A673 (cell line): ENCODE measurements around the gene SCAANT1. TPM values are rescaled to one million over a fixed set of nuclear protein-coding genes. Genes with fewer than 3 reads are reported as not detected.

Source experiments
- Bru-seq: library from RNA; stranded (reverse); fragments of 400-500 nt; gene quantifications from one replicate; lab custom pipeline; 2021; lab: Mats Ljungman, UMichigan
- BruChase-seq, 2 experiments: library from RNA; stranded (reverse); fragments of 400-500 nt; gene quantifications; one replicate each; lab custom pipeline; 2021; lab: Mats Ljungman, UMichigan
- BruUV-seq: library from RNA; stranded (reverse); fragments of 400-500 nt; replicated peaks from 2 replicates; lab custom pipeline; 2021; lab: Mats Ljungman, UMichigan
- CTCF ChIA-PET: fragments of 300-600 bp; sonication (Branson Sonifier 250); formaldehyde crosslinking; loops from one replicate; lab custom pipeline; 2022; ENCODE audit warnings: antibody characterized with exemption; lab: Charles Lee
- POLR2A ChIA-PET: fragments of 300-600 bp; sonication (Branson Sonifier 250); formaldehyde crosslinking; loops from one replicate; lab custom pipeline; 2022; ENCODE audit warnings: antibody characterized with exemption; ENCODE audit not compliant: low non-redundant PET; lab: Charles Lee
- DNase-seq: peaks from one replicate; pipeline ENCODE4 v3.0.0-alpha.2; 2015; ENCODE audit warnings: low spot score
- H3K27ac ChIP-seq: fragments of 200-600 bp; sonication (generic); 2 replicates; pipeline ENCODE4 v1.5.1; 2016; ENCODE audit warnings: mixed run types, low read depth, mild to moderate bottlenecking, mixed read lengths, antibody characterized with exemption, low read length; ENCODE audit not compliant: poor library complexity, severe bottlenecking
- H3K27me3 ChIP-seq: fragments of 200-600 bp; sonication (generic); replicated peaks from 2 replicates; pipeline ENCODE4 v1.6.1; 2017; ENCODE audit warnings: mixed run types, low read depth, mild to moderate bottlenecking, mixed read lengths, antibody characterized with exemption, low read length; ENCODE audit not compliant: insufficient read depth, poor library complexity
- H3K36me3 ChIP-seq: fragments of 200-600 bp; sonication (generic); 2 replicates; pipeline ENCODE4 v1.6.1; 2016; ENCODE audit warnings: mixed run types, mild to moderate bottlenecking, mixed read lengths, antibody characterized with exemption, low read length; ENCODE audit not compliant: insufficient read depth, poor library complexity, severe bottlenecking
- H3K4me1 ChIP-seq: fragments of 200-600 bp; sonication (generic); 2 replicates; pipeline ENCODE4 v1.6.1; 2017; ENCODE audit warnings: mixed run types, mild to moderate bottlenecking, mixed read lengths, antibody characterized with exemption, low read length; ENCODE audit not compliant: insufficient read depth, poor library complexity, severe bottlenecking
- H3K4me3 ChIP-seq: fragments of 200-600 bp; sonication (generic); 2 replicates; pipeline ENCODE4 v1.5.1; 2016; ENCODE audit warnings: low read depth, mixed run types, mild to moderate bottlenecking, mixed read lengths, low read length; ENCODE audit not compliant: poor library complexity, severe bottlenecking
- H3K9me3 ChIP-seq: fragments of 200-600 bp; sonication (generic); 2 replicates; pipeline ENCODE4 v1.6.1; 2016; ENCODE audit warnings: mixed run types, low read depth, mild to moderate bottlenecking, mixed read lengths, antibody characterized with exemption, low read length; ENCODE audit not compliant: poor library complexity, severe bottlenecking
- EZH2 ChIP-seq: fragments of 200-600 bp; sonication (generic); IDR thresholded peaks from 2 replicates; pipeline ENCODE4 v1.6.1; 2017; ENCODE audit warnings: borderline replicate concordance, low read depth, mild to moderate bottlenecking, mixed read lengths, antibody characterized with exemption, low read length; ENCODE audit not compliant: poor library complexity, severe bottlenecking
- intact Hi-C: fragments of 100-400 bp; cut with micrococcal nuclease; formaldehyde crosslinking; loops from one replicate; pipeline ENCODE4 v1.10.0; 2022; ENCODE audit not compliant: unreplicated experiment
- long read RNA-seq: library from polyadenylated mRNA; stranded (forward); transcript quantifications from one replicate; pipeline ENCODE4 v2.0.0, GENCODE V29; 2022
- total RNA-seq: library from RNA; stranded (reverse); gene quantifications from 2 replicates; pipeline ENCODE4 v1.2.3, GENCODE V29; 2021
- TF ChIP-seq, protein P1 (sequence below): fragments of 300-800, 200-600 bp; sonication (generic); conservative IDR thresholded peaks from 2 replicates; pipeline ENCODE4 v1.5.1; 2017; ENCODE audit warnings: low read depth, mild to moderate bottlenecking, antibody characterized with exemption, low read length, moderate library complexity, mixed read lengths

SCAANT1 gene
- not detected in 2 replicates for total RNA-seq
- Bru-seq, nascent RNA: percentile 31 among the genes with signal in this experiment
- percentile 32 among the genes with signal in this experiment for BruChase-seq, experiment 1, labeled RNA remaining after a 2-hour chase
- BruChase-seq, experiment 2, labeled RNA remaining after a 6-hour chase: not detected
- long read RNA-seq: 0 reads

GRCh38 chr3:63911873-63912767 lies at the start of gene SCAANT1:
TSS of gene SCAANT1 (minus strand) at chr3:63912383.
- Histone ChIP-seq H3K36me3 (no peaks in the 10 kb centered on the region), H3K27me3 (no peaks in the 10 kb centered on the region), H3K27ac (peak within 1 kb of the TSS; percentile 80), H3K4me3 (peak within 1 kb of the TSS; percentile 64), H3K9me3 (no peaks in the 10 kb centered on the region), H3K4me1 (no peaks in the 10 kb centered on the region)
- intact Hi-C loops: no loop called here
- no peak for TF ChIP-seq EZH2
- TF ChIP-seq, protein P1, sequence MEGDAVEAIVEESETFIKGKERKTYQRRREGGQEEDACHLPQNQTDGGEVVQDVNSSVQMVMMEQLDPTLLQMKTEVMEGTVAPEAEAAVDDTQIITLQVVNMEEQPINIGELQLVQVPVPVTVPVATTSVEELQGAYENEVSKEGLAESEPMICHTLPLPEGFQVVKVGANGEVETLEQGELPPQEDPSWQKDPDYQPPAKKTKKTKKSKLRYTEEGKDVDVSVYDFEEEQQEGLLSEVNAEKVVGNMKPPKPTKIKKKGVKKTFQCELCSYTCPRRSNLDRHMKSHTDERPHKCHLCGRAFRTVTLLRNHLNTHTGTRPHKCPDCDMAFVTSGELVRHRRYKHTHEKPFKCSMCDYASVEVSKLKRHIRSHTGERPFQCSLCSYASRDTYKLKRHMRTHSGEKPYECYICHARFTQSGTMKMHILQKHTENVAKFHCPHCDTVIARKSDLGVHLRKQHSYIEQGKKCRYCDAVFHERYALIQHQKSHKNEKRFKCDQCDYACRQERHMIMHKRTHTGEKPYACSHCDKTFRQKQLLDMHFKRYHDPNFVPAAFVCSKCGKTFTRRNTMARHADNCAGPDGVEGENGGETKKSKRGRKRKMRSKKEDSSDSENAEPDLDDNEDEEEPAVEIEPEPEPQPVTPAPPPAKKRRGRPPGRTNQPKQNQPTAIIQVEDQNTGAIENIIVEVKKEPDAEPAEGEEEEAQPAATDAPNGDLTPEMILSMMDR: no peak
- peak; percentile 76 for DNase-seq
- POLR2A ChIA-PET: interaction anchor here (0.6 kb wide), 1 partner anchor 14 kb away, joined by 6 read pairs; no protein-coding TSS in a partner anchor
- CTCF ChIA-PET: no interaction called here
- BruUV-seq: no TSS peak

DNA sequence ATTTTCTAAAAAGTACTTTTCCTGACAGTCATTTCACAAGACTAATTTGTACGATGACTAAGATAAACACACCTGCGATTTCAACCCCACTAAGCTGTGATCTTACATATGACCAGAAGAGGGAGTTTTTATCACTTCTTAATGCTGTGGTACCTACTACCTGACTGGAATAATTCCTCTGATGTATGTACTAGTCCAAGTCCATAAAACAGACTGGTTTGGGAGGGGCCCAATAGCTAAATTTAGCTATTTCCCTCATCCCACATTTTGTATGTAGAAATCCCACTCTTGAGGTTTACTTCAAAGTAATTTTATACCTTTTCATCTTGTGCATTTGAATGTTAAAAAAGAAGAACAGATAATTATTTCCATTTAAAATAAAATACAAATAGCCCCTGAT lies 49.7 kb upstream of the SCAANT1 start:
- H3K4me3 ChIP-seq: no peak overlapping the region
- no peaks in the 10 kb centered on the region for H3K36me3 ChIP-seq
- no peak overlapping the region for H3K27ac ChIP-seq
- no peaks in the 10 kb centered on the region for H3K9me3 ChIP-seq
- H3K4me1 ChIP-seq: peaks cover 30% of the 10 kb centered on the region
- TF ChIP-seq, protein P1: peak; percentile 51
- no peak for TF ChIP-seq EZH2
- ChIA-PET CTCF (no interaction called here), POLR2A (no interaction called here)
- no TSS peak for BruUV-seq
- intact Hi-C loops: no loop called here
- H3K27me3 ChIP-seq: no peaks in the 10 kb centered on the region
- no peak for DNase-seq

- Histone ChIP-seq H3K4me1 (peaks cover 30% of the 10 kb centered on the region), H3K36me3 (no peaks in the 10 kb centered on the region), H3K27ac (peak overlapping the region; percentile 2), H3K4me3 (peak overlapping the region; percentile 23), H3K9me3 (no peaks in the 10 kb centered on the region), H3K27me3 (no peaks in the 10 kb centered on the region)
- ChIA-PET POLR2A (no interaction called here), CTCF (interaction anchor here (0.6 kb wide), 1 partner anchor 33 kb away, joined by 5 read pairs; no protein-coding TSS in a partner anchor)
- TF ChIP-seq, protein P1: no peak
- intact Hi-C loops: no loop called here
- peak; percentile 63 for DNase-seq
- no TSS peak for BruUV-seq
These were observed 48.0 kb upstream of the SCAANT1 start for GRCh38 chr3:63960048-63960711.
